Endothelial cell of umbilical vein (primary cell): ENCODE data around the gene PCDHB14. TPM values are rescaled to one million over a fixed set of nuclear protein-coding genes. Genes with fewer than 3 reads are reported as not detected.
"Not testable (repeated sequence)": the region's sequence is repeated elsewhere in the genome, so short reads cannot be mapped to it uniquely, and the experiment has no call there.

Experiments
- BruUV-seq: library from RNA; stranded (reverse); fragments of 400-500 nt; replicated peaks from 2 replicates; lab custom pipeline; 2021; lab: Mats Ljungman, UMichigan
- CTCF ChIA-PET: fragments of 300-600, 350-600 bp; sonication (Branson Sonifier 250); formaldehyde crosslinking; loops from one replicate; lab custom pipeline; 2021; ENCODE audit warnings: antibody characterized with exemption, inconsistent platforms; lab: Charles Lee
- POLR2A ChIA-PET: fragments of 300-600, 350-600 bp; sonication (Branson Sonifier 250); formaldehyde crosslinking; loops from one replicate; lab custom pipeline; 2021; ENCODE audit warnings: antibody characterized with exemption, inconsistent platforms; lab: Charles Lee
- DNase-seq: peaks from one replicate; pipeline ENCODE4 v3.0.0-alpha.2; 2011; ENCODE audit warnings: low read depth, low spot score
- FAIRE-seq: peaks from 2 replicates; lab custom pipeline; 2011; peaks lifted over from hg19 to GRCh38; lab: Jason Lieb, UNC
- H2AFZ ChIP-seq: 2 replicates; pipeline ENCODE4 v1.6.0; 2012; ENCODE audit warnings: low read depth, low read length, control low read depth, inconsistent platforms
- H3K27ac ChIP-seq: 2 replicates; pipeline ENCODE4 v1.5.1; 2011; ENCODE audit warnings: low read depth, mild to moderate bottlenecking, control low read depth, low read length, moderate library complexity; ENCODE audit not compliant: insufficient read depth
- H3K27me3 ChIP-seq, 2 experiments: 2 replicates each; pipeline versions ENCODE4 v1.6.0 to v1.6.1; 2011; ENCODE audit warnings: low read length in 2 of 2, mixed read lengths in 1 of 2; ENCODE audit not compliant: control insufficient read depth in 2 of 2, insufficient read depth in 2 of 2
- H3K36me3 ChIP-seq, 2 experiments: 2 replicates in 1 of 2; 3 replicates in 1 of 2; pipeline ENCODE4 v1.5.1; 2011; ENCODE audit warnings: low read length in 2 of 2, mild to moderate bottlenecking in 1 of 2, moderate library complexity in 1 of 2; ENCODE audit not compliant: control insufficient read depth in 2 of 2, insufficient read depth in 2 of 2; ENCODE audit errors: extremely low read depth in 1 of 2
- H3K4me1 ChIP-seq: 3 replicates; pipeline ENCODE4 v1.5.1; 2011; ENCODE audit warnings: mild to moderate bottlenecking, low read length; ENCODE audit not compliant: control insufficient read depth, insufficient read depth; ENCODE audit errors: extremely low read depth
- H3K4me2 ChIP-seq: 2 replicates; pipeline ENCODE4 v1.6.1; 2011; ENCODE audit warnings: low read length, control low read depth, mixed read lengths; ENCODE audit not compliant: insufficient read depth
- H3K4me3 ChIP-seq, 3 experiments: fragments of 200-600 bp in 1 of 3; sonication (generic), shearing (Covaris generic) in 1 of 3; replicated peaks in 1 of 3; 2 replicates each; pipeline ENCODE4 v1.5.1; 2011 to 2016; ENCODE audit warnings: control low read depth in 3 of 3, low read length in 3 of 3, mild to moderate bottlenecking in 2 of 3, inconsistent platforms in 1 of 3, low read depth in 1 of 3, moderate library complexity in 1 of 3; ENCODE audit not compliant: insufficient read depth in 1 of 3
- H3K79me2 ChIP-seq: 2 replicates; pipeline ENCODE4 v1.6.0; 2012; ENCODE audit warnings: low read length, inconsistent platforms; ENCODE audit not compliant: control insufficient read depth, insufficient read depth
- H3K9ac ChIP-seq: replicated peaks from 2 replicates; pipeline ENCODE3; 2011; ENCODE audit warnings: low read length, control low read depth; ENCODE audit not compliant: insufficient read depth; ENCODE audit errors: extremely low read depth
- H3K9me1 ChIP-seq: replicated peaks from 3 replicates; pipeline ENCODE4 v1.6.0; 2011; ENCODE audit warnings: mild to moderate bottlenecking, low read length; ENCODE audit not compliant: control insufficient read depth, insufficient read depth; ENCODE audit errors: extremely low read depth
- H3K9me3 ChIP-seq: replicated peaks from 2 replicates; pipeline ENCODE4 v1.5.1; 2012; ENCODE audit warnings: low read length, inconsistent platforms; ENCODE audit not compliant: control insufficient read depth, insufficient read depth
- H4K20me1 ChIP-seq: replicated peaks from 2 replicates; pipeline ENCODE3; 2011; ENCODE audit warnings: mild to moderate bottlenecking, low read length; ENCODE audit not compliant: control insufficient read depth, insufficient read depth; ENCODE audit errors: extremely low read depth
- EZH2 ChIP-seq: IDR thresholded peaks from 2 replicates; pipeline ENCODE4 v1.6.1; 2012; ENCODE audit warnings: borderline replicate concordance, low read depth, mild to moderate bottlenecking, moderate library complexity, low read length, inconsistent platforms; ENCODE audit not compliant: severe bottlenecking
- FOS ChIP-seq: IDR thresholded peaks from 2 replicates; pipeline ENCODE4 v1.6.1; 2011; ENCODE audit warnings: mild to moderate bottlenecking, low read length, moderate library complexity, borderline replicate concordance; ENCODE audit not compliant: insufficient read depth
- GATA2 ChIP-seq: IDR thresholded peaks from 2 replicates; pipeline ENCODE4 v1.7.0; 2011; ENCODE audit warnings: low read depth, mild to moderate bottlenecking, moderate library complexity, mixed read lengths, low read length; ENCODE audit not compliant: insufficient read length, insufficient read depth
- JUN ChIP-seq: IDR thresholded peaks from 2 replicates; pipeline ENCODE4 v1.6.1; 2011; ENCODE audit warnings: borderline replicate concordance, low read depth; ENCODE audit not compliant: insufficient read length, insufficient read depth
- MYC ChIP-seq: IDR thresholded peaks from one replicate; pipeline ENCODE4 v1.6.1; 2011; ENCODE audit warnings: mild to moderate bottlenecking, low read depth, low read length
- POLR2A ChIP-seq: IDR thresholded peaks from 2 replicates; pipeline ENCODE4 v1.6.1; 2012; ENCODE audit warnings: low read depth, mild to moderate bottlenecking, control low read depth, low read length
- POLR2AphosphoS5 ChIP-seq: IDR thresholded peaks from 2 replicates; pipeline ENCODE4 v1.6.1; 2012; ENCODE audit warnings: low read depth, mild to moderate bottlenecking, control low read depth, low read length, moderate library complexity; ENCODE audit not compliant: insufficient read depth
- dilution Hi-C: fragments of 300-500 bp; cut with MboI; formaldehyde crosslinking; loops from one replicate; pipeline ENCODE4 v1.15.0; 2019; ENCODE audit warnings: low sequenced_read_pairs; ENCODE audit not compliant: extremely low pct_ligation_motif_present
- intact Hi-C: fragments of 100-400 bp; cut with micrococcal nuclease; formaldehyde crosslinking; loops from one replicate; pipeline ENCODE4 v1.10.0; 2022
- polyA plus RNA-seq, 4 experiments: library from polyadenylated mRNA; depleted of rRNA in 3 of 4; stranded (reverse) in 3 of 4; unstranded in 1 of 4; fragments of >200 nt; gene quantifications; 2 replicates each; pipeline versions ENCODE4 v1.2.1 to v1.2.3, GENCODE V29; 2011 to 2012; ENCODE audit warnings: missing spikeins in 1 of 4
- total RNA-seq: library from RNA; stranded (reverse); gene quantifications from 2 replicates; pipeline ENCODE4 v1.2.3, GENCODE V29; 2021
- TF ChIP-seq, protein P1 (sequence below), 2 donors: IDR thresholded peaks; 1 replicate in 1 of 2; 2 replicates in 1 of 2; pipeline ENCODE4 v1.5.1; 2011; ENCODE audit warnings: low read length in 2 of 2, mild to moderate bottlenecking in 2 of 2, moderate library complexity in 2 of 2, control low read depth in 1 of 2, inconsistent platforms in 1 of 2, low read depth in 1 of 2; ENCODE audit not compliant: insufficient read depth in 1 of 2; ENCODE audit errors: extremely low read depth in 1 of 2
- TF ChIP-seq, protein P2 (sequence below): IDR thresholded peaks from 2 replicates; pipeline ENCODE4 v1.6.1; 2011; ENCODE audit not compliant: insufficient read depth, insufficient read length

PCDHB14 gene
- total and polyA plus RNA-seq, 2 donors (not counting 3 experiments of a cell fraction or from before 2014, with no cell fraction given): 0.72 to 1.0 TPM

DNA sequence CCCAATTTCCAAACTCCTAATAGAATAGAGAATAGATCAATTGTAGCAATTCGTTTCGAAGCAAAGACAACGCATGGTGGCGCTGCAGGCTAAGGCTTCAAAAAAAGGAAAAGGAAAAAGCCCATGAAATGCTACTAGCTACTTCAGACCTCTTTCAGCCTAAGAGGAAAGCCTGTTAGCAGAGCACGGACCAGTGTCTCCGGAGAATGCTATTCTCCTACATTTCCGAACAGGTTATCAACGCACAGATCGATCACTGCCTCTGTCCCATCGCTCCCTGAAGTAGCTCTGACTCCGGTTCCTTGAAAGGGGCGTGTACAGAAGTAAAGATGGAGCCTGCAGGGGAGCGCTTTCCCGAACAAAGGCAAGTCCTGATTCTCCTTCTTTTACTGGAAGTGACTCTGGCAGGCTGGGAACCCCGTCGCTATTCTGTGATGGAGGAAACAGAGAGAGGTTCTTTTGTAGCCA is 22.1 kb downstream of the PCDHB14 start, which contains the start of gene PCDHB15:
PCDHB15 (plus strand) TSS at position 146 of the 468 bp plus-strand sequence; CDS start at position 330, 184 bp downstream.
- Histone ChIP-seq H3K36me3 (no peaks in the 10 kb centered on the region), H3K9me1 (no peaks in the 10 kb centered on the region), H3K9ac (no peak within 1 kb of the TSS), H3K4me3 (no peak within 1 kb of the TSS), H2AFZ (no peak within 1 kb of the TSS), H3K9me3 (no peaks in the 10 kb centered on the region), H3K27me3 (no peaks in the 10 kb centered on the region), H4K20me1 (no peaks in the 10 kb centered on the region), H3K79me2 (no peaks in the 10 kb centered on the region), H3K4me2 (no peak within 1 kb of the TSS), H3K27ac (no peak within 1 kb of the TSS), H3K4me1 (no peaks in the 10 kb centered on the region)
- DNase-seq (peak; percentile 8), FAIRE-seq (no peak)
- BruUV-seq: no TSS peak
- ChIA-PET POLR2A (no interaction called here), CTCF (interaction anchor here (0.7 to 1.5 kb wide), 8 partner anchors 11 to 322 kb away, joined by 3 to 5 read pairs (median 4); partner anchors contain the start of genes PCDHB14, PCDHGA1, PCDHGA12 and PCDHGB3)
- TF ChIP-seq, protein P1, sequence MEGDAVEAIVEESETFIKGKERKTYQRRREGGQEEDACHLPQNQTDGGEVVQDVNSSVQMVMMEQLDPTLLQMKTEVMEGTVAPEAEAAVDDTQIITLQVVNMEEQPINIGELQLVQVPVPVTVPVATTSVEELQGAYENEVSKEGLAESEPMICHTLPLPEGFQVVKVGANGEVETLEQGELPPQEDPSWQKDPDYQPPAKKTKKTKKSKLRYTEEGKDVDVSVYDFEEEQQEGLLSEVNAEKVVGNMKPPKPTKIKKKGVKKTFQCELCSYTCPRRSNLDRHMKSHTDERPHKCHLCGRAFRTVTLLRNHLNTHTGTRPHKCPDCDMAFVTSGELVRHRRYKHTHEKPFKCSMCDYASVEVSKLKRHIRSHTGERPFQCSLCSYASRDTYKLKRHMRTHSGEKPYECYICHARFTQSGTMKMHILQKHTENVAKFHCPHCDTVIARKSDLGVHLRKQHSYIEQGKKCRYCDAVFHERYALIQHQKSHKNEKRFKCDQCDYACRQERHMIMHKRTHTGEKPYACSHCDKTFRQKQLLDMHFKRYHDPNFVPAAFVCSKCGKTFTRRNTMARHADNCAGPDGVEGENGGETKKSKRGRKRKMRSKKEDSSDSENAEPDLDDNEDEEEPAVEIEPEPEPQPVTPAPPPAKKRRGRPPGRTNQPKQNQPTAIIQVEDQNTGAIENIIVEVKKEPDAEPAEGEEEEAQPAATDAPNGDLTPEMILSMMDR (IDR thresholded peaks at IDR 0.05; ENCODE audit: extremely low read depth in 1 of 2, insufficient read depth in 1 of 2, low read depth in 1 of 2, low read length in 2 of 2): no peak
- TF ChIP-seq, protein P2, sequence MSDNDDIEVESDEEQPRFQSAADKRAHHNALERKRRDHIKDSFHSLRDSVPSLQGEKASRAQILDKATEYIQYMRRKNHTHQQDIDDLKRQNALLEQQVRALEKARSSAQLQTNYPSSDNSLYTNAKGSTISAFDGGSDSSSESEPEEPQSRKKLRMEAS: no peak
- no peak for TF ChIP-seq JUN
- TF ChIP-seq POLR2AphosphoS5: no peak
- no peak for TF ChIP-seq GATA2
- no peak for TF ChIP-seq EZH2
- no peak for TF ChIP-seq FOS
- TF ChIP-seq MYC: no peak
- no peak for TF ChIP-seq POLR2A
- intact Hi-C loops (no loop called here), dilution Hi-C loops (no loop called here)

DNA sequence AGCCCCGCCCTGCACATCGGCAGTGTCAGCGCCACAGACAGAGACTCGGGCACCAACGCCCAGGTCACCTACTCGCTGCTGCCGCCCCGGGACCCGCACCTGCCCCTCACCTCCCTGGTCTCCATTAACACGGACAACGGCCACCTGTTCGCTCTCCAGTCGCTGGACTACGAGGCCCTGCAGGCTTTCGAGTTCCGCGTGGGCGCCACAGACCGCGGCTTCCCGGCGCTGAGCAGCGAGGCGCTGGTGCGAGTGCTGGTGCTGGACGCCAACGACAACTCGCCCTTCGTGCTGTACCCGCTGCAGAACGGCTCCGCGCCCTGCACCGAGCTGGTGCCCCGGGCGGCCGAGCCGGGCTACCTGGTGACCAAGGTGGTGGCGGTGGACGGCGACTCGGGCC is 23.8 kb downstream of the PCDHB14 start:
- H3K9me3 ChIP-seq, intact Hi-C loops, H2AFZ ChIP-seq, H3K9ac ChIP-seq, H3K4me3 ChIP-seq, H3K36me3 ChIP-seq, H3K9me1 ChIP-seq, CTCF ChIA-PET, H4K20me1 ChIP-seq, FAIRE-seq, H3K27me3 ChIP-seq, POLR2A ChIA-PET, dilution Hi-C loops, BruUV-seq, H3K27ac ChIP-seq, H3K79me2 ChIP-seq, DNase-seq, H3K4me1 ChIP-seq, H3K4me2 ChIP-seq: not testable (repeated sequence)

DNA sequence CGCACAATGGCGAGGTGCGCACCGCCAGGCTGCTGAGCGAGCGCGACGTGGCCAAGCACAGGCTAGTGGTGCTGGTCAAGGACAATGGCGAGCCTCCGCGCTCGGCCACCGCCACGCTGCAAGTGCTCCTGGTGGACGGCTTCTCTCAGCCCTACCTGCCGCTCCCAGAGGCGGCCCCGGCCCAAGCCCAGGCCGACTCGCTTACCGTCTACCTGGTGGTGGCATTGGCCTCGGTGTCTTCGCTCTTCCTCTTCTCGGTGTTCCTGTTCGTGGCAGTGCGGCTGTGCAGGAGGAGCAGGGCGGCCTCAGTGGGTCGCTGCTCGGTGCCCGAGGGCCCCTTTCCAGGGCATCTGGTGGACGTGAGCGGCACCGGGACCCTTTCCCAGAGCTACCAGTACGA is 24.3 kb downstream of the PCDHB14 start:
- CTCF ChIA-PET: interaction anchor here (1.0 kb wide), 1 partner anchor 9 kb away, joined by 3 read pairs; no protein-coding TSS in a partner anchor
- H3K4me2 ChIP-seq, H3K9me3 ChIP-seq, H3K9ac ChIP-seq, intact Hi-C loops, H3K27ac ChIP-seq, dilution Hi-C loops, H3K4me1 ChIP-seq, FAIRE-seq, H3K4me3 ChIP-seq, H3K79me2 ChIP-seq, DNase-seq, H3K36me3 ChIP-seq, H2AFZ ChIP-seq, POLR2A ChIA-PET, H3K27me3 ChIP-seq, H4K20me1 ChIP-seq, H3K9me1 ChIP-seq, BruUV-seq: not testable (repeated sequence)
